IPS DF 4.7 (cell line): ENCODE data around the gene CD300E.
"Not testable (repeated sequence)": the region's sequence is repeated elsewhere in the genome, so short reads cannot be mapped to it uniquely, and the experiment has no call there.

Experiments
- DNase-seq: peaks from one replicate; pipeline ENCODE4 v3.0.0-alpha.2; 2013; ENCODE audit warnings: low spot score; ENCODE audit errors: extremely low read depth

The CD300E gene

DNA sequence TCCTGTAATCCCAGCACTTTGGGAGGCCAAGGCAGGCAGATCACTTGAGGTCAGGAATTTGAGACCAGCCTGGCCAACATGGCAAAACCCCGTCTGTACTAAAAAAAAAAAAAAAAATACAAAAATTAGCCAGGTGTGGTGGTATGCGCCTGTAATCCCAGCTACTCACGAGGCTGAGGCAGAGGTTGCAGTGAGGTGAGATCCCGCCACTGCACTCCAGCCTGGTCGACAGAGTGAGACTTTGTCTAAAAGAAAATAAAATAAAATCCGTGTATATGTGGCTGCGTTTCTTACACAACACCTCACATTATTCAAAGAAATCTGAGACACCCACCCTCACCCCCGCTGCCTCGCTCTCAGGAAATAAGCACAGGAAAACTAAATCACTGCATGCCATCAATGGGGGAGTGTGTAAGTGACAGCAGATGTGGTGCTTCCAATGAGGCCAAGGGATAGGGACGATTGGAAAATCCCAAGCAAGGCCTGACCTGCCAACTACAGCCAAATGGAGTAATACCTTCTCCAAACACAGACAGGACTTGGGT is 13.1 kb upstream of the CD300E start:
- DNase-seq = not testable (repeated sequence)

DNA sequence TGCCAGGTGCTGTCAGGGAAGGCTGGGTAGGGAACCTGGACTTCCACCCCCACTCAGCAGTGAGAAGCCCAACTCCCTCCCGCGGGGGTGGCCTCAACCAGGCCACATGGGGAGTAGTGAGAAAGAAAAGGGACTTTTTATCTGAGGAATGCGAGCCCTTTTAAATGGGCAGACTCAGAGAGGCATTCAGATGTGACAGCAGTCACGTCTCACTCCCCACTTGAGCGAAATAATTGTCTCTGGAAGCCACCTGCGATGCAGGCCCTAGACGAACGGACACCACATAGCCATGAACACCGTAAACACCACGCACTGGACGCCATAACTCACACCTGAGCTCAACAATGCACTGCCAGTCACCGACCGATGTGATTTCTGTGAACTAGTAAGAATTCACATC is 11.9 kb upstream of the CD300E start:
- no peak for DNase-seq

- no peak for DNase-seq
Observed at GRCh38 chr17:74633326-74633725, 9.8 kb upstream of the CD300E start.

- no peak for DNase-seq
Observed at GRCh38 chr17:74632617-74633016, 9.1 kb upstream of the CD300E start.

GRCh38 chr17:74631468-74632450 is 8.2 kb upstream of the CD300E start:
- no peak for DNase-seq

DNA sequence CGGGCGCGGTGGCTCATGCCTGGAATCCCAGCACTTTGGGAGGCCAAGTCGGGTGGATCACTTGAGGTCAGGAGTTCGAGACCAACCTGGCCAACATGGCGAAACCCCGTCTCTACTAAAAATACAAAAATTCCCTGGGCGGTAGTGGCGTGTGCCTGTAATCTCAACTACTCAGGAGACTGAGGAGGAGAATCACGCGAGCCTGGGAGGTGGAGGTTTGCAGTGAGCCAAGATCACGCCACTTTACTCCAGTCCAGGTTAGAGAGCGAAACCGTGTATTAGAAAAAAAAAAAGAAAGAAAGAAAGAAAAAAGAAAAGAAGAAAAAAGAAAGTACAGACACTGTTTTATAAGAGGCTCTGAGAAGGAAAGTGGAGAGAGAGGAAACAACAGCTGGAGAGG is 6.7 kb upstream of the CD300E start:
- not testable (repeated sequence) for DNase-seq

DNA sequence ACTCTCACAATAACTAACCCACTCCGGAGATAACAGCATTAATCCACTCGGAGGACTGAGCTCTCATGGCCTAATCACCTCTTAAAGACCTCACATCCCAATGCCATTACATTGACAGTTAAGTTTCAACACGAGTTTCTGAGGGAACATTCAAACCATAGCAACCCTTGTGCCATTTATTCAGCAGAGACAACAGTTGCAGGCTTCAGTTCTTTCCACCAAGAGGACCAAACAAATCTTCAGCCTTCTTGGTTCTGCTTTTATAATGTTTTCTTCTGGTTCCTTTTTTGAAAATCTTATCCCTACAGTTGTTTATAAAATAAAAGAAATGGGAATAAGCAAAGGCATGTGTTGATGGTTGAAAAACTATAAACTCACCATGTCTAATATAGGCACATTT is 2.1 kb upstream of the CD300E start:
- no peak for DNase-seq

GRCh38 chr17:74624131-74624530 is 593 bp upstream of the CD300E start:
- DNase-seq = no peak

DNA sequence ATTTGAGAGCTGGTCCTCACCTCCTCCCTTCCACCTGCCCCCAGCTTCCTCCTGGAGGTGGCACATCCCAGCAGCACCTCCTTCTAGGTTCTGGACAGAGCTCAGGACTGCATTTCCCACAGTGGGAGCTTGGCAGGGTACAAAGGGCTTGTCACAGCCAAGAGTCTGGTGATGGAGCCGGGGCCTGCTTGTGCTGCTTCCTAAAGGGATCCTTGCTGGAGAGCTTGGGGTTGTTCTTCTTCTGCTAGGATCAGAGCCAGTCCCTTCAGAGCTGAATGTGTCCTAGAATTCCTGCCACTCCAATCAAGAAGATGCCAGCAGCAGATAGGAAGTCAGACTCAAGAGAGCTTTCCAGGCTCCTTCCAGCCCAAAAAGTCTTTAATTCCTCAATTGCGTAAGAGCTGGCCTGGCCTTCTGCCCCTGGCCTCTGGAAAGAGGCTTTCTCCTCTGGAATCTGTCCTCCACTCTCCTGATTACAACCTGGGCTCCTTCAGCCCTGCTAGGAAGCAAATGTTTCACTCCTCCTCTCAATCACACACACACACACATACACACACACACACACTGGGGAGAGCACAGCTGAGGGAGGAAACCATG is 4.4 kb downstream of the CD300E start:
- no peak for DNase-seq

DNA sequence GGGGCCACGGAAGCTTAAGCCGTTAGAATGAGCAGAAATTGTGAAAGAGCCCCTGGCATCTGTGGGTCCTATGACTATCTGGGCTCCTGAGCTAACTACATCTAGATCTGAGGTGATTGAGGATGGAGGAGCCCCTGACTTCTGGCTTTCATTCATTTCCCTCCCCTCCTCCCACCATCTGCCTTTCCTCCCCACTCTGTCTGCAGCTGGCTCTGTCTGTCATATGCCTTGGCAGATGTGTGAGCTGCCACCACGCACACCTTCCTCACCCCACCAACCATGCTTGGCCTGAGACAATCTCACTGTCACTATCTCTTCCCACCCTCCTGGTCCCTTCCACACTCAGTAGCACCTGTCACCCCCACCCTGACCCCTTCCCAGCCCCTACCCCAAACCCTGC is 5.1 kb downstream of the CD300E start:
- no peak for DNase-seq

DNA sequence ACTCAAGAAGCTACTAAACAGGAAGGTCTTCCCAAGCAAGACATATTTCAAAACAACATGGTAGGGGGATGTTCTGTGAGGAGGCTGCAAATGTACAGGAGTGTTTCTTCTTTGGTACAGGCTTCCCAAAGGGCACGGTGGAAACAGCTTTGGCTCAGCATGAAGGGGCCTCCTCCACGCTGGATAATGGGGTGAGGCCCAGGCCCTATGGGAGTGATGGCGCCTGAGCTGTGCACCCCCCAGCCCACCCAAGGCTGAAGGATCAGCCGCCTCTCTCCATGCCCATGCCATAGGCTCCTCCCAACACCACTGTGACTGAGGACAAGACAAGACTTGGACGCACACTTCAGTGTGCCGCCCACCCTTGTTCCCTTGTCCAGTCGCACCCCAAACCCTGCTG is 6.8 kb downstream of the CD300E start:
- no peak for DNase-seq

GRCh38 chr17:74612046-74612445 is 11.5 kb downstream of the CD300E start:
- no peak for DNase-seq

DNA sequence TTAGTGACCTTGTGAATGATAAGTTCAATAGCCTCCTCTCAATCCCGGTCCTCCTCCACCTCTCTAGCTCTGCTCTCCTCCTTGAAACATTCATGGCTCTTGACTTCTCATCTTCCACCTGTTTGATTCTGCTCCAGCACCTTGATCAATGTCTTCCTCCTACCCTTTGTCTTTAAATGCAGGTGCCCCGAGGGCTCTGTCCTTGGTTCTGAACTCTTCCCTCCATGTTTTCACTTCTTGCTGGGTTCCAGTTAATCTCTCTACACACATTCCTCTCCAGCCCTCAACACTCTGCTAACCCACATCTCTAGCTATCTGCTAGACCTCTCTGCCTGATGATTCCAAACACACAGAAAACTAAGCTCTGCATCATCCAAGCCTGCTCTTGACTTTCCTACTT is 13.4 kb downstream of the CD300E start:
- no peak for DNase-seq

DNA sequence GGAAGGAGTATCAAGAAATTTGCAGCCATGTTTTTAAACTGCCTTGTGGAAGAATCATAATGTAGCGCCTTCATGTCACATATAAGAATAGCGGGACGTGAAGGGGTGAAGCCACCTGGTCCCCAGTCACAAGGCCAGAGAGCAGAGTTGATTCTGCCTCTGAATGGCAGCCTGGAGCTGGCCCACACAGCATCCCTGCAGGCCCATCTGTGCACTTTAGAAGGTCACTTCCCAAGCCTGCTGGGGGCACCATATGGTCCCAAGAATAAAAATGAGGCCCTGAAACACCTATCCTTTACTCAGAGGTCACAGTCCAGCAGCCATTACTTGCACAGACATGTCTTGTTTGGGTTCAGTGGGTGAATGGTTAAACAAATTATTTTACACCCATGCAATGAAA is 15.0 kb downstream of the CD300E start:
- no peak for DNase-seq

- no peak for DNase-seq
Observed at GRCh38 chr17:74607221-74607620, 16.3 kb downstream of the CD300E start.

- no peak for DNase-seq
Observed at GRCh38 chr17:74606050-74606449, 17.5 kb downstream of the CD300E start.

DNA sequence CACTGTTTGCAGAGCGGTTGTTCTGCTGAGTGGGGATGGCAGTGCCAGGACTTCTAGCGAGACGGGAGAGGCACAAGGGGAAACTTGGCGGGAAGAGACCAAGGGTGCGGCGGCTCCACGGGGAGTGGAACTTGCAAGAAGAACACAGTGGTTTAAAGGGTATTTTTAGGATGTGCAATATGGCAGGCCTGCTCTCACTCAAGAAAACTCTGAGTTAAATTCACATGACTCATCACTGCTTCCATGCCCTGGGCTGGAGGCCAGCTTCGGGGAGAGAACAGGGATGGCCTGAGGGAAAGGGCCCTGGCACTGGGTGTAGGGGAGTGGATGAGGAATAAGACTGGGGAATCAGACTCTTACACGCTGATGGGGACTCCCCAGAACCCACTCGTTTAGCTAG is 18.2 kb downstream of the CD300E start:
- DNase-seq = no peak

DNA sequence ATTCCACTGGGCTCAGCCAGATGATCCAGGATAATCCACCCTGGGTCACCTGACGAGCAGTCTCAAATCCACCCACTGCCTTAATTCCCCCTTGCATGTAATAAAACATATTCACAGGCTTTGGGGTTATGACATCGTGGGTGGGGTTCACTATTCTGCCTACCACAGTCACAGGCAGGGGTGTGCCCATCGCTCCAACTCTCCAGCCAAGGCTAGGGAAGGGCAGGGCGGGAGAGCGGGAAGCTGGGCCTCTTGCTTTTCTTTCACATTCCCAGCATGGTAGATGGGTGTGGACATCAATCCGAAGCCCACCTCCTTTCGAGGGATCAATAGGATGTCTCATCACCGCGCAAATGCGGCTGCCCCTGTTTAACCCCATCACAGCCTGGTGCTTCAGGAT is 18.8 kb downstream of the CD300E start:
- no peak for DNase-seq

GRCh38 chr17:74604200-74604599 is 19.3 kb downstream of the CD300E start:
- DNase-seq = no peak

DNA sequence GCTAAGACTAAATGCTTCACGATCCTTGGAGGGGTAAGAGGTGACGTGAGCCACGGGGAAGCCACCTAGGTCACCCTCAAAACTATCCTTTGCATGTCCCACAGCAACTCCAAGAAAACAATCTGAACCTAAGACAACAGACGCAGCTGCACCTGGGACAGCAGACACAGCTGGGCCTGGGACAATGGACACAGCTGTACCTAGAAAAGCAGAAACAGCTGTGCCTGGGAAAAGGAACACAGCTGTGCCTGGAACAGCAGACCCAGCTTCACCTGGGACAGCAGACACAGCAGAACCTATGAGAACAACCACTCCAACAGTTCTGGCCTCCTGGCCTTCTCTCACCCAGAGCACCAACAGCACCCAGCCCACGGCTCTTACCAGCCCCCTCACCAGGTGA is 19.8 kb downstream of the CD300E start:
- DNase-seq = no peak

- DNase-seq = no peak
Observed at GRCh38 chr17:74603037-74603635, 20.4 kb downstream of the CD300E start.

GRCh38 chr17:74601944-74602572 is 21.5 kb downstream of the CD300E start:
- no peak for DNase-seq
